Measurements from ENCODE around the gene ILK. TPM values are rescaled to one million over a fixed set of nuclear protein-coding genes. Genes with fewer than 3 reads are reported as not detected.

The ILK gene
- total RNA-seq, 1 experiment from 2014 or later: 73.5 TPM

GRCh38 chr11:6606471-6607189 lies 3.1 kb downstream of the ILK start:
- CTCF ChIA-PET: interaction anchor here (1.2 kb wide), 1 partner anchor 76 kb away, joined by 3 read pairs; no protein-coding TSS in a partner anchor
- H2AFZ ChIP-seq (ENCODE audit: low read depth, low read length, poor library complexity, severe bottlenecking): no peak overlapping the region
- no TSS peak for BruUV-seq (replicated peaks)
- H3K9ac ChIP-seq (ENCODE audit: low read length): peak overlapping the region; percentile 33
- TF ChIP-seq POLR2AphosphoS5 (IDR thresholded peaks at IDR 0.05; ENCODE audit: low read depth, low read length) (peak; percentile 88), ZFX (IDR thresholded peaks at IDR 0.05) (peak; percentile 27; the same call in 1 of the 2 replicates), MAX (IDR thresholded peaks at IDR 0.05) (no peak)
- RAD21 ChIA-PET (ENCODE audit: low non-redundant PET in 1 of 2, low total read pairs in 2 of 2, uncharacterized antibody in 2 of 2, unreplicated experiment in 2 of 2): no interaction called here
- peak overlapping the region; percentile 69 for H3K4me2 ChIP-seq (ENCODE audit: low read length)
- H3K27ac ChIP-seq (ENCODE audit: low read depth, low read length): peak overlapping the region; percentile 78
- POLR2A ChIA-PET: interaction anchor here (0.6 to 1.0 kb wide), 2 partner anchors 13 to 87 kb away, joined by 4 read pairs; partner anchors contain the start of gene TPP1
- peaks cover 21 to 44% of the 10 kb centered on the region in 2 experiments for H3K36me3 ChIP-seq (ENCODE audit: control insufficient read depth in 1 of 2, insufficient read depth in 2 of 2, low read length in 2 of 2)
- peaks cover 25 to 58% of the 10 kb centered on the region in 2 experiments for H3K4me1 ChIP-seq (ENCODE audit: control insufficient read depth in 1 of 2, insufficient read depth in 2 of 2, low read length in 2 of 2)
- ATAC-seq (peak; percentile 73), DNase-seq (ENCODE audit: low read depth, low spot score) (peak; percentile 65)
- no peaks in the 10 kb centered on the region for H3K9me2 ChIP-seq (ENCODE audit: insufficient read depth)
- no peaks in the 10 kb centered on the region for H3K9me3 ChIP-seq (ENCODE audit: control insufficient read depth in 1 of 2, insufficient read depth in 1 of 2, low read depth in 1 of 2, low read length in 2 of 2)
- H4K20me1 ChIP-seq (ENCODE audit: insufficient read depth): no peaks in the 10 kb centered on the region
- H3K4me3 ChIP-seq (replicated peaks in 1 of 2; ENCODE audit: low read depth in 1 of 2, low read length in 2 of 2): peak overlapping the region; percentile 17 to 36
- H3K27me3 ChIP-seq (ENCODE audit: insufficient read depth, low read length): no peaks in the 10 kb centered on the region
- intact Hi-C loops (cut with micrococcal nuclease): no loop called here
- H3K79me2 ChIP-seq (ENCODE audit: insufficient read depth, low read length): peaks cover 84% of the 10 kb centered on the region

GRCh38 chr11:6607190-6607795 lies 3.7 kb downstream of the ILK start:
- Histone ChIP-seq H3K36me3 (ENCODE audit: control insufficient read depth in 1 of 2, insufficient read depth in 2 of 2, low read length in 2 of 2) (peaks cover 21 to 42% of the 10 kb centered on the region in 2 experiments), H3K4me2 (ENCODE audit: low read length) (peak overlapping the region; percentile 69), H3K27me3 (ENCODE audit: insufficient read depth, low read length) (no peaks in the 10 kb centered on the region), H3K79me2 (ENCODE audit: insufficient read depth, low read length) (peaks cover 80% of the 10 kb centered on the region), H3K4me3 (replicated peaks in 1 of 2; ENCODE audit: low read depth in 1 of 2, low read length in 2 of 2) (peak overlapping the region in 1 of 2 experiments; percentile 36; a peak in 1 of 4 replicates), H2AFZ (ENCODE audit: low read depth, low read length, poor library complexity, severe bottlenecking) (no peak overlapping the region), H3K27ac (ENCODE audit: low read depth, low read length) (peak overlapping the region; percentile 78), H3K9me2 (ENCODE audit: insufficient read depth) (no peaks in the 10 kb centered on the region), H3K4me1 (ENCODE audit: control insufficient read depth in 1 of 2, insufficient read depth in 2 of 2, low read length in 2 of 2) (peaks cover 25 to 52% of the 10 kb centered on the region in 2 experiments), H4K20me1 (ENCODE audit: insufficient read depth) (no peaks in the 10 kb centered on the region), H3K9me3 (ENCODE audit: control insufficient read depth in 1 of 2, insufficient read depth in 1 of 2, low read depth in 1 of 2, low read length in 2 of 2) (no peaks in the 10 kb centered on the region), H3K9ac (ENCODE audit: low read length) (peak overlapping the region; percentile 33; the same call in 1 of the 2 replicates)
- ChIA-PET RAD21 (ENCODE audit: low non-redundant PET in 1 of 2, low total read pairs in 2 of 2, uncharacterized antibody in 2 of 2, unreplicated experiment in 2 of 2) (no interaction called here), POLR2A (interaction anchor here (1.0 kb wide), 1 partner anchor 87 kb away, joined by 4 read pairs; no protein-coding TSS in a partner anchor), CTCF (interaction anchor here (1.2 kb wide), 1 partner anchor 76 kb away, joined by 3 read pairs; no protein-coding TSS in a partner anchor)
- no peak for DNase-seq (ENCODE audit: low read depth, low spot score)
- BruUV-seq (replicated peaks): no TSS peak
- ATAC-seq: no peak
- intact Hi-C loops (cut with micrococcal nuclease): no loop called here
- no peak for TF ChIP-seq REST (IDR thresholded peaks at IDR 0.05; ENCODE audit: low read depth)
- TF ChIP-seq SP1 (IDR thresholded peaks at IDR 0.05; ENCODE audit: low read depth): no peak
- no peak for TF ChIP-seq MAX (IDR thresholded peaks at IDR 0.05)
- no peak for TF ChIP-seq YY1 (IDR thresholded peaks at IDR 0.05; ENCODE audit: extremely low read depth, insufficient replicate concordance, low read depth, low read length)
- TF ChIP-seq CTCF (IDR thresholded peaks at IDR 0.05 in 2 of 3, conservative IDR thresholded peaks at IDR 0.05 in 1 of 3; ENCODE audit: borderline replicate concordance in 1 of 3, insufficient read depth in 1 of 3, low read depth in 2 of 3, low read length in 2 of 3): no peak
- TF ChIP-seq ELF1 (IDR thresholded peaks at IDR 0.05; ENCODE audit: borderline replicate concordance, low read depth): no peak
- TF ChIP-seq EZH2phosphoT487 (IDR thresholded peaks at IDR 0.05; ENCODE audit: borderline replicate concordance): no peak
- no peak for TF ChIP-seq RAD21 (IDR thresholded peaks at IDR 0.05; ENCODE audit: low read depth)
- no peak for TF ChIP-seq FOSL1 (IDR thresholded peaks at IDR 0.05; ENCODE audit: low read depth)

Data from HCT116 (cell line).